HG03565 (cell line): Measurements from ENCODE around the gene RCSD1.

Source experiments
- ATAC-seq: cut with Tn5 transposase; IDR thresholded peaks from one replicate; pipeline ENCODE4 v1.9.1; 2021; ENCODE audit warnings: mild to moderate bottlenecking, moderate library complexity; ENCODE audit not compliant: unreplicated experiment

RCSD1 gene

GRCh38 chr1:167617153-167618147 lies 12.6 kb upstream of the RCSD1 start:
- ATAC-seq = peak; percentile 79

GRCh38 chr1:167618366-167618765 lies 11.7 kb upstream of the RCSD1 start:
- ATAC-seq = no peak

- no peak for ATAC-seq
Measured at GRCh38 chr1:167618789-167619188, 11.2 kb upstream of the RCSD1 start.

- no peak for ATAC-seq
Measured at GRCh38 chr1:167620002-167620401, 10.0 kb upstream of the RCSD1 start.

GRCh38 chr1:167621780-167622313 lies 8.2 kb upstream of the RCSD1 start:
- ATAC-seq = no peak

- no peak for ATAC-seq
Measured at GRCh38 chr1:167623951-167624350, 6.1 kb upstream of the RCSD1 start.

GRCh38 chr1:167625040-167625823 lies 4.8 kb upstream of the RCSD1 start:
- no peak for ATAC-seq

GRCh38 chr1:167627615-167627864 lies 2.5 kb upstream of the RCSD1 start:
- ATAC-seq = no peak

GRCh38 chr1:167627865-167628641 lies 2.0 kb upstream of the RCSD1 start:
- ATAC-seq = peak; percentile 65

- no peak for ATAC-seq
Measured at GRCh38 chr1:167628741-167629515, 1.1 kb upstream of the RCSD1 start.

GRCh38 chr1:167630568-167631385 lies 745 bp downstream of the RCSD1 start:
- ATAC-seq = no peak

GRCh38 chr1:167631386-167631935 lies 1.4 kb downstream of the RCSD1 start:
- no peak for ATAC-seq

GRCh38 chr1:167631936-167632614 lies 2.0 kb downstream of the RCSD1 start:
- ATAC-seq = no peak

- ATAC-seq = no peak
Measured at GRCh38 chr1:167633258-167633944, 3.4 kb downstream of the RCSD1 start.

- no peak for ATAC-seq
Measured at GRCh38 chr1:167634435-167634834, 4.4 kb downstream of the RCSD1 start.

GRCh38 chr1:167635156-167635648 lies 5.2 kb downstream of the RCSD1 start:
- no peak for ATAC-seq

- ATAC-seq = no peak
Measured at GRCh38 chr1:167635941-167636340, 5.9 kb downstream of the RCSD1 start.

- no peak for ATAC-seq
Measured at GRCh38 chr1:167638064-167638463, 8.0 kb downstream of the RCSD1 start.
